ENCODE measurements around the gene RPL38.
A peak's percentile ranks its signal among the peaks of the same experiment; 100 is the strongest.

RPL38 gene

DNA sequence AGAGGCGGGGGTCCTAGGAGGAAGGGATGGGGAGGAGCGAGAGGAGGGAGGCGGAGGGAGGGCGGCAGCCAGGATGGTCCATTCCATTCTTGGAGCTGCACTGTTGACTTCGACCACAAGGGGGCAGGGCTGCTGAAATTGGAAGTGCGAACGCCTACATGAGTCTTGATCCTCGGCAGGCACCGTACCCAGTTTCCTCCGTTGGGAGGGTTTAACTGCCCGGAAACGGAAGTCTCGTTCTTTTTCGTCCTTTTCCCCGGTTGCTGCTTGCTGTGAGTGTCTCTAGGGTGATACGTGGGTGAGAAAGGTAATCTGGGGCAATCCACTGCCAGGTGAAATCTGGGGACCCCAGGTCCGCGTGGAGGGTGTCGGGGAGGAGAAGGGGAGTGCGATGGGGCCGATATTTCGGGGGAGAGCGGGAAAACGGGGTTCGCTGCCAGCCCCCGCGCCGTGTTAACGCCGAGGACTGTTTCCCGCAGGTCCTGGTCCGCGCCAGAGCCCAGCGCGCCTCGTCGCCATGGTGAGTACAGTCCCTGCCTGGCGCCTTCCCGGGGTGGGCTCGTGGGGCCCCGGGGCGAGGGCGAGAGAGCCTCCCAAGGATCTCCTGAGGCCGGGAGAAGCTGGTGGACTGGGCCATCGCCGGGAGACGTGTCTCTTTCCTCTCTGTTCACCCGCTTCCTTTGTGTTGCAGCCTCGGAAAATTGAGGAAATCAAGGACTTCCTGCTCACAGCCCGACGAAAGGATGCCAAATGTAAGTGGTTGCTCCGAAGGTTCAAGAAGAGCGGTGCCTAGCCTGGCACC lies at the start of gene RPL38:
TSS of gene RPL38 (plus strand) at position 240 of the 802 bp plus-strand sequence. CDS start at position 518, 278 bp downstream.
- Mint-ChIP-seq H3K4me1 (peaks cover 49% of the 10 kb centered on the region), H3K36me3 (peaks cover 33% of the 10 kb centered on the region), H3K4me3 (peak within 1 kb of the TSS; percentile 90), H3K27ac (peak within 1 kb of the TSS; percentile 86), H3K9me3 (no peaks in the 10 kb centered on the region), H3K27me3 (peaks cover 50% of the 10 kb centered on the region)
- DNase-seq = peak; percentile 97
- CTCF ChIA-PET = interaction anchor here (0.6 to 1.0 kb wide), 4 partner anchors 79 to 132 kb away, joined by 3 read pairs; no protein-coding TSS in a partner anchor

DNA sequence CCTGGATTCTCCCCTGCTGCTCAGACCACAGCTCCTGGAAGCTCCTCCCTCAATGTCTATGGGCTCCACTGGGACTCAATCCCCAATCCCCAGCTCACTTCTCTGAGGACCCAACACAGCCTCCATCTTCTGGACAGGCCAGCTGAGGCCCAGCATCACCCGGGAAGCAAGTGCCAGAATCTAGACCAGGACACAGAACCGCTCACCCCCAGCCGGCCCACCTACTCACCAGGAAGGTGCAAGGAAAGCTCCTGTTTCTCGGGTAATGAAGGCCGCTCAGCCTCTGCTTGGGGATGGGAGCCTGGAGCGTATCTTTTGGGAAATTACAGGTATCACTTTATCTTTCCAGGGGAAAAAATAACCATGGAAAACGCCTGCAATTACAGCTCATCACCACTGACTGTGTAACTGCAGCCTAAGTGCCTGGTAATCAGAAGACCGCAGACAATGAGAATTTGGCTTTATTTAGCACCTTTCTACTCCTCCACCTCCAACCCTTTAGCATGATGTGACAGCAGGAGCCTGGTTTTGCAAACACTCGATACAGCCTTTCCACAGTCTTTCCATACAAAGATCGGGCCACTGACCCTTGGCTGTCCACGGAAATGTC lies 49.6 kb upstream of the RPL38 start:
- Mint-ChIP-seq H3K9me3 (no peaks in the 10 kb centered on the region), H3K4me3 (no peak overlapping the region), H3K36me3 (no peaks in the 10 kb centered on the region), H3K27me3 (peaks cover 23% of the 10 kb centered on the region), H3K4me1 (no peaks in the 10 kb centered on the region), H3K27ac (no peak overlapping the region)
- DNase-seq = no peak
- CTCF ChIA-PET = interaction anchor here (1.1 kb wide), 1 partner anchor 64 kb away, joined by 3 read pairs; no protein-coding TSS in a partner anchor

DNA sequence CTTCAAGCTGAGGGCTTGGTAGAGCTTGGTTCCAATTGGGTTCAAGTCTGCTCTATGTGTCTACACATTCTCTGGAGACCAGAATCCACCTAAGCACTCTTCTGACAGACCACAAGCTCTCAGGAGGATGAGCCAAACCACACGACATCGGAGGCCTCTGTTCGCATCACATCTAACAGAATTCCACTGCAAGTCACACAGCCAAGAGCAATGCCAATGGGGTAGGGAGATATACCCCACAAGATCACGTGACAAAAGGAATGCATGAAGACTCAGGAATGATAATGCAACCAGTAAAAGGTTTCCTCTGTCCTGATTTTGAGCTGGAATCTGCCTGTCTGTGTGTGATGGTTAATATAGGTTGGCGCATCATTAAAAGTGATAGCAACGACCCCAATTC lies 46.6 kb upstream of the RPL38 start:
- Mint-ChIP-seq H3K4me1 (no peaks in the 10 kb centered on the region), H3K27me3 (peaks cover 15% of the 10 kb centered on the region), H3K36me3 (no peaks in the 10 kb centered on the region), H3K9me3 (no peaks in the 10 kb centered on the region), H3K4me3 (no peak overlapping the region), H3K27ac (no peak overlapping the region)
- CTCF ChIA-PET = no interaction called here
- no peak for DNase-seq

DNA sequence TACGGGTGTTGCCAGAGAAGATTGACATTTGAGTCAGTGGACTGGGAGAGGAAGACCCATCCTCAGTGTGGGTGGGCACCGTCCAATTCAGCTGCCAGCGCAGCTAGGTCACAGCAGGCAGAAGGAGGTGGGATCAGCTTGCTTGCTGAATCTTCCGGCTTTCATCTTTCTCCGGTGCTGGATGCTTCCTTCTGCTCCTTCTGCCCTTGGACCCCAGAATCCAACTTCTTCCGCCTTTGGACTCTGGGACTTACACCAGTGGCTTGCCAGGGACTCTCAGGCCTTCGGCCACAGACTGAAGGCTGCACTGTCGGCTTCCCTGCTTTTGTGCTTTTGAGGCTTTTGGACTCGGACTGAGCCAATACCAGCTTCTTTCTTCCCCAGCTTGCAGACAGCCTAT lies 46.1 kb upstream of the RPL38 start:
- Mint-ChIP-seq H3K4me1 (no peaks in the 10 kb centered on the region), H3K36me3 (no peaks in the 10 kb centered on the region), H3K27me3 (peaks cover 15% of the 10 kb centered on the region), H3K27ac (no peak overlapping the region), H3K9me3 (no peaks in the 10 kb centered on the region), H3K4me3 (no peak overlapping the region)
- DNase-seq = no peak
- CTCF ChIA-PET = no interaction called here

GRCh38 chr17:74158761-74159160 lies 44.7 kb upstream of the RPL38 start:
- Mint-ChIP-seq H3K9me3 (no peaks in the 10 kb centered on the region), H3K36me3 (no peaks in the 10 kb centered on the region), H3K27me3 (peaks cover 15% of the 10 kb centered on the region), H3K4me3 (no peak overlapping the region), H3K4me1 (no peaks in the 10 kb centered on the region), H3K27ac (no peak overlapping the region)
- CTCF ChIA-PET = no interaction called here
- no peak for DNase-seq

DNA sequence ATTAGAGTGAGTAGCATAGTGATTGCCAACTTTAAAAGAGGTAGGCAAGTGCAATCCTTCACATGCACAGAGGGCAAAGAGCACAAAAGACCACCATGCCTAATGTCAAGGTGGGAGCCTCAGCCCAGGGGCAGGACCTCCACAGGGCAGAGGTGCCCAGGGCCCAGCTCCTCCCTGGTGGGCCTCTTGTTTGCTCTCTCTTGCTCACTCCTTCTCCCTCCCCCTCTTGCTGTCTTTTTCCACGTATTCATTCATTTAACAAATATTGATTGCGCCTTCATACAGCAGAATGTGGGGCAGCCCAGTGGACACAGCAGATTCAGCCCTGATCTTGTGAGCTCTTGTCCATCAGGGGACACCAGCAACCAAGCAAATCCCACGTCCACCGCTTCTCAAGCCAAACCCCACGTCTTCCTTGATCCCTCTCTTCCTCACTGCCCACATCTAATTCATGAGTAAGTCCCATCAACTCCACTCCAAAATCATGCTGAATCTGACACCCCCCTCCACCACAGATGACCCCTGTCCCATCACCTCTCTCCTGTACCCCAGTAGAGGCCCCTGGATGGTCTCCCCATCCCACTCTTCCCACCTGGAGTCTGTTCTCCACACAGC lies 44.1 kb upstream of the RPL38 start:
- CTCF ChIA-PET = no interaction called here
- Mint-ChIP-seq H3K27ac (no peak overlapping the region), H3K27me3 (peaks cover 15% of the 10 kb centered on the region), H3K36me3 (no peaks in the 10 kb centered on the region), H3K9me3 (no peaks in the 10 kb centered on the region), H3K4me3 (no peak overlapping the region), H3K4me1 (no peaks in the 10 kb centered on the region)
- no peak for DNase-seq

GRCh38 chr17:74160656-74161502 lies 42.6 kb upstream of the RPL38 start:
- H3K9me3 Mint-ChIP-seq = no peaks in the 10 kb centered on the region
- H3K4me3 Mint-ChIP-seq = no peak overlapping the region
- H3K27me3 Mint-ChIP-seq = peaks cover 12% of the 10 kb centered on the region
- no peak overlapping the region for H3K27ac Mint-ChIP-seq
- CTCF ChIA-PET = no interaction called here
- DNase-seq = no peak
- no peaks in the 10 kb centered on the region for H3K4me1 Mint-ChIP-seq
- H3K36me3 Mint-ChIP-seq = no peaks in the 10 kb centered on the region

DNA sequence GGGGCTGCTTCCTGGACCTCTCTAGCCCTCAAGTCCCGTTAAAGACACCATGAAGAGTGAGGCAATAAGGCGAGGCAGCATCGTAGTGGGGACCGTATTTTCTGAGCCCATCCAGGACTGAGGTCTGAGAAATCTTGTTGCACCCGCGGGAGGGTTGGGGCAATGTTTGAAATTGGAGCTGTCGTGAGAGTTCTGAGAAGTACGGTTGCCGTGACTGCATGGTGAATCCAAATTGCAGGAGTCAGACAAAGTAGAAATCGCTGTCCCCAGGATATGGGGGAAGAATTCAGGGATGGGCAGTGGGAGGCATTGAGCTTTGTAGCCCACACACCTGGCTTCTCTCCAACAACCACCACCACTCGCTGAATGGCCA lies 42.0 kb upstream of the RPL38 start:
- Mint-ChIP-seq H3K27ac (no peak overlapping the region), H3K27me3 (peaks cover 15% of the 10 kb centered on the region), H3K9me3 (no peaks in the 10 kb centered on the region), H3K36me3 (no peaks in the 10 kb centered on the region), H3K4me1 (no peaks in the 10 kb centered on the region), H3K4me3 (no peak overlapping the region)
- DNase-seq = no peak
- CTCF ChIA-PET = no interaction called here

- Mint-ChIP-seq H3K4me1 (no peaks in the 10 kb centered on the region), H3K4me3 (no peak overlapping the region), H3K27me3 (peaks cover 23% of the 10 kb centered on the region), H3K36me3 (no peaks in the 10 kb centered on the region), H3K27ac (no peak overlapping the region), H3K9me3 (no peaks in the 10 kb centered on the region)
- CTCF ChIA-PET = no interaction called here
- DNase-seq = no peak
These were observed 40.1 kb upstream of the RPL38 start for GRCh38 chr17:74163271-74163821.

- H3K4me1 Mint-ChIP-seq = no peaks in the 10 kb centered on the region
- H3K27ac Mint-ChIP-seq = no peak overlapping the region
- DNase-seq = no peak
- CTCF ChIA-PET = no interaction called here
- no peaks in the 10 kb centered on the region for H3K36me3 Mint-ChIP-seq
- peaks cover 24% of the 10 kb centered on the region for H3K27me3 Mint-ChIP-seq
- no peaks in the 10 kb centered on the region for H3K9me3 Mint-ChIP-seq
- no peak overlapping the region for H3K4me3 Mint-ChIP-seq
These were observed 39.6 kb upstream of the RPL38 start for GRCh38 chr17:74163836-74164235.

- peaks cover 24% of the 10 kb centered on the region for H3K27me3 Mint-ChIP-seq
- CTCF ChIA-PET = no interaction called here
These were observed 38.9 kb upstream of the RPL38 start for GRCh38 chr17:74164446-74165045.

DNA sequence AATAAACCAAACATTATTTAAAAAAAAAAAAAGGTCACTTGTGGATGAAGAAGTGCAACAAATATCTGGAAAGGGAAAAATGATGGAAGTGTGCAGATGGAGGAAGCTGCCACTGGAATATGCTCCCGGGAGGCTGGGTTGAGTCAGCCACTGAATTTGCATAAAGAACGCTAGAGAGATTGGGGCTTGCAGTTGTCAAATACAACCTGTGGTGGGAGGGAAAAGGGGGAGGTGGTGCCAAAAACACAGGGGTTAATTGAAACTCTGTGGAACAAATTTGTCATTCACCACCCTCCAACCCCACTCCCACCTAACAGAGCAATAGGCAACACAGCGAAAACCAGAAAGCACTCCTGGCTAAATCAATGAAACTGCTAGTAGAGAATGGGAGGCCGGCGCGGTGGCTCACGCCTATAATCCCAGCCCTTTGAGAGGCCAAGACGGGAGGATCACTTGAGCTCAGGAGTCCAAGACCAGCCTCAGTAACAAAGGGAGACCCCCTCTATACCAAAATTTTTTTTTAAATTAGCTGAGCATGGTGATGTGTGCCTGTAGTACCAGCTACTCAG lies 37.6 kb upstream of the RPL38 start:
- CTCF ChIA-PET = no interaction called here
- Mint-ChIP-seq H3K4me1 (no peaks in the 10 kb centered on the region), H3K36me3 (no peaks in the 10 kb centered on the region), H3K27ac (no peak overlapping the region), H3K4me3 (no peak overlapping the region), H3K9me3 (no peaks in the 10 kb centered on the region), H3K27me3 (peaks cover 24% of the 10 kb centered on the region)
- DNase-seq = no peak

More at GRCh38 chr17:74164446-74165045, 38.9 kb upstream of the RPL38 start:
- Mint-ChIP-seq H3K27ac (no peak overlapping the region), H3K4me1 (no peaks in the 10 kb centered on the region), H3K36me3 (no peaks in the 10 kb centered on the region), H3K4me3 (no peak overlapping the region), H3K9me3 (no peaks in the 10 kb centered on the region)
- DNase-seq = no peak

GRCh38 chr17:74170924-74171323 lies 32.6 kb upstream of the RPL38 start:
- Mint-ChIP-seq H3K9me3 (no peaks in the 10 kb centered on the region), H3K36me3 (no peaks in the 10 kb centered on the region), H3K27me3 (peaks cover 32% of the 10 kb centered on the region), H3K27ac (no peak overlapping the region), H3K4me1 (no peaks in the 10 kb centered on the region), H3K4me3 (no peak overlapping the region)
- no peak for DNase-seq
- CTCF ChIA-PET = no interaction called here
